Keratinocyte (primary cell): ENCODE results near the gene HELZ2. TPM values are rescaled to one million over a fixed set of nuclear protein-coding genes. Genes with fewer than 3 reads are reported as not detected.

Source experiments
- DNase-seq: peaks from one replicate; pipeline ENCODE4 v3.0.0-alpha.2; 2011; ENCODE audit warnings: low read depth, missing footprints, low spot score
- FAIRE-seq: peaks from 2 replicates; lab custom pipeline; 2011; peaks lifted over from hg19 to GRCh38; lab: Jason Lieb, UNC
- H2AFZ ChIP-seq: 2 replicates; pipeline ENCODE4 v1.6.0; 2012; ENCODE audit warnings: low read length, control low read depth, inconsistent platforms; ENCODE audit not compliant: control insufficient read depth
- H3K27ac ChIP-seq: 2 replicates; pipeline ENCODE4 v1.5.1; 2011; ENCODE audit warnings: low read length; ENCODE audit not compliant: control insufficient read depth, insufficient read depth
- H3K27me3 ChIP-seq: 3 replicates; pipeline ENCODE4 v1.6.0; 2011; ENCODE audit warnings: low read length; ENCODE audit not compliant: control insufficient read depth, insufficient read depth; ENCODE audit errors: extremely low read depth
- H3K36me3 ChIP-seq, 2 experiments: 2 replicates in 1 of 2; 3 replicates in 1 of 2; pipeline ENCODE4 v1.5.1; 2011; ENCODE audit warnings: low read length in 2 of 2, mild to moderate bottlenecking in 1 of 2; ENCODE audit not compliant: control insufficient read depth in 2 of 2, insufficient read depth in 2 of 2; ENCODE audit errors: extremely low read depth in 1 of 2
- H3K4me1 ChIP-seq: 3 replicates; pipeline ENCODE4 v1.5.1; 2011; ENCODE audit warnings: low read length; ENCODE audit not compliant: control insufficient read depth, insufficient read depth; ENCODE audit errors: extremely low read depth
- H3K4me2 ChIP-seq: 3 replicates; pipeline ENCODE4 v1.6.0; 2011; ENCODE audit warnings: low read depth, low read length; ENCODE audit not compliant: control insufficient read depth, insufficient read depth; ENCODE audit errors: extremely low read depth
- H3K4me3 ChIP-seq, 3 experiments: fragments of 200-600 bp in 1 of 3; sonication (generic) in 1 of 3; 2 replicates in 2 of 3; 3 replicates in 1 of 3; pipeline ENCODE4 v1.5.1; 2011 to 2016; ENCODE audit warnings: low read length in 3 of 3, mild to moderate bottlenecking in 3 of 3, control low read depth in 2 of 3, inconsistent platforms in 1 of 3, low read depth in 1 of 3, mixed read lengths in 1 of 3, mixed run types in 1 of 3, moderate library complexity in 1 of 3; ENCODE audit not compliant: control insufficient read depth in 2 of 3, insufficient read depth in 2 of 3; ENCODE audit errors: extremely low read depth in 1 of 3
- H3K79me2 ChIP-seq: 2 replicates; pipeline ENCODE4 v1.6.0; 2012; ENCODE audit warnings: low read length; ENCODE audit not compliant: control insufficient read depth, insufficient read depth
- H3K9ac ChIP-seq: 3 replicates; pipeline ENCODE4 v1.6.0; 2011; ENCODE audit warnings: low read length; ENCODE audit not compliant: control insufficient read depth, insufficient read depth; ENCODE audit errors: extremely low read depth
- H3K9me1 ChIP-seq: 3 replicates; pipeline ENCODE4 v1.6.0; 2011; ENCODE audit warnings: low read length; ENCODE audit not compliant: control insufficient read depth, insufficient read depth; ENCODE audit errors: extremely low read depth
- H3K9me3 ChIP-seq: 2 replicates; pipeline ENCODE4 v1.5.1; 2012; ENCODE audit warnings: low read depth, low read length; ENCODE audit not compliant: control insufficient read depth
- H4K20me1 ChIP-seq: 3 replicates; pipeline ENCODE4 v1.6.0; 2011; ENCODE audit warnings: low read length; ENCODE audit not compliant: control insufficient read depth, insufficient read depth; ENCODE audit errors: extremely low read depth
- CTCF ChIP-seq, 3 experiments: IDR thresholded peaks in 1 of 3; conservative IDR thresholded peaks in 1 of 3; optimal IDR thresholded peaks in 1 of 3; 2 replicates in 2 of 3; 3 replicates in 1 of 3; pipeline versions ENCODE3 to v1.5.1; 2011; ENCODE audit warnings: low read length in 3 of 3, mild to moderate bottlenecking in 3 of 3, moderate library complexity in 2 of 3, control low read depth in 1 of 3, inconsistent platforms in 1 of 3; ENCODE audit not compliant: insufficient read depth in 2 of 3; ENCODE audit errors: extremely low read depth in 1 of 3
- EZH2 ChIP-seq: IDR thresholded peaks from one replicate; pipeline ENCODE4 v1.6.1; 2012; ENCODE audit warnings: inconsistent platforms, mild to moderate bottlenecking, low read length, moderate library complexity
- dilution Hi-C: fragments of 300-500 bp; cut with MboI; formaldehyde crosslinking; loops from one replicate; pipeline ENCODE4 v1.7.0; 2020; ENCODE audit warnings: low sequenced_read_pairs; ENCODE audit not compliant: extremely low pct_ligation_motif_present
- polyA plus RNA-seq, 5 experiments: library from polyadenylated mRNA; depleted of rRNA in 3 of 5; stranded (reverse) in 3 of 5; stranded (forward) in 1 of 5; unstranded in 1 of 5; fragments of >200 nt; gene quantifications; 1 replicate in 1 of 5; 2 replicates in 3 of 5; 3 replicates in 1 of 5; pipeline versions ENCODE4 v1.2.1 to v1.2.3, GENCODE V29; 2011 to 2012; ENCODE audit warnings: missing spikeins in 2 of 5, low read depth in 1 of 5, low replicate concordance in 1 of 5

HELZ2 gene
- polyA plus RNA-seq, 1 donor (not counting 4 experiments of a cell fraction or from before 2014, with no cell fraction given): 14.8 TPM

- dilution Hi-C loops: no loop called here
- peaks cover 2% of the 10 kb centered on the region for H3K4me1 ChIP-seq
- H3K79me2 ChIP-seq: no peaks in the 10 kb centered on the region
- H3K27me3 ChIP-seq: no peaks in the 10 kb centered on the region
- H3K9me1 ChIP-seq: no peaks in the 10 kb centered on the region
- H3K4me2 ChIP-seq: no peak overlapping the region
- H2AFZ ChIP-seq: no peak overlapping the region
- DNase-seq: peak; percentile 45
- H3K9ac ChIP-seq: no peak overlapping the region
- H3K36me3 ChIP-seq: no peaks in the 10 kb centered on the region
- no peaks in the 10 kb centered on the region for H4K20me1 ChIP-seq
- H3K9me3 ChIP-seq: no peaks in the 10 kb centered on the region
- FAIRE-seq: no peak
- H3K4me3 ChIP-seq: no peak overlapping the region
- TF ChIP-seq CTCF (optimal IDR thresholded peaks at IDR 0.05 in 1 of 3, IDR thresholded peaks at IDR 0.05 in 1 of 3, conservative IDR thresholded peaks at IDR 0.05 in 1 of 3; ENCODE audit: extremely low read depth in 1 of 3, insufficient read depth in 2 of 3, low read length in 3 of 3): peak; percentile 79 to 94 (median 88)
- no peak for TF ChIP-seq EZH2
- no peak overlapping the region for H3K27ac ChIP-seq
Measured at GRCh38 chr20:63580796-63581461, 6.9 kb upstream of the HELZ2 start.

GRCh38 chr20:63579017-63579694 lies 5.1 kb upstream of the HELZ2 start:
- no peaks in the 10 kb centered on the region for H4K20me1 ChIP-seq
- DNase-seq: no peak
- no peak for TF ChIP-seq CTCF (optimal IDR thresholded peaks at IDR 0.05 in 1 of 3, IDR thresholded peaks at IDR 0.05 in 1 of 3, conservative IDR thresholded peaks at IDR 0.05 in 1 of 3; ENCODE audit: extremely low read depth in 1 of 3, insufficient read depth in 2 of 3, low read length in 3 of 3)
- no peak for TF ChIP-seq EZH2
- H2AFZ ChIP-seq: no peak overlapping the region
- H3K79me2 ChIP-seq: no peaks in the 10 kb centered on the region
- no peak overlapping the region for H3K4me2 ChIP-seq
- no peak overlapping the region for H3K27ac ChIP-seq
- no peaks in the 10 kb centered on the region for H3K36me3 ChIP-seq
- H3K27me3 ChIP-seq: no peaks in the 10 kb centered on the region
- peaks cover 9% of the 10 kb centered on the region for H3K4me1 ChIP-seq
- no peak for FAIRE-seq
- H3K9me3 ChIP-seq: no peaks in the 10 kb centered on the region
- H3K9me1 ChIP-seq: no peaks in the 10 kb centered on the region
- no peak overlapping the region for H3K9ac ChIP-seq
- H3K4me3 ChIP-seq: no peak overlapping the region
- dilution Hi-C loops: no loop called here
